ENCODE measurements around the gene TMEM92. TPM values are rescaled to one million over a fixed set of nuclear protein-coding genes. Genes with fewer than 3 reads are reported as not detected.

TMEM92 gene
- 3.0 and 3.5 TPM in 2 replicates for total RNA-seq
- long read RNA-seq: 0 reads

- H3K4me1 Mint-ChIP-seq: peaks cover 32% of the 10 kb centered on the region
- DNase-seq (ENCODE audit: low read depth, low spot score): no peak
- no peak for TF ChIP-seq CTCF (conservative IDR thresholded peaks at IDR 0.05)
- H3K4me3 Mint-ChIP-seq: no peak within 1 kb of the TSS
- H3K27me3 Mint-ChIP-seq (ENCODE audit: low read depth): peaks cover 39% of the 10 kb centered on the region
- no peaks in the 10 kb centered on the region for H3K36me3 Mint-ChIP-seq (ENCODE audit: low read depth)
- no peaks in the 10 kb centered on the region for H3K9me3 Mint-ChIP-seq
- no peak within 1 kb of the TSS for H3K27ac Mint-ChIP-seq (ENCODE audit: unreplicated experiment)
Measured at GRCh38 chr17:50274142-50274896, at the start of gene TMEM92. Gene TMEM92, plus strand, starts transcription at chr17:50274466. Its CDS starts 36 bp downstream, at chr17:50274502.

GRCh38 chr17:50225701-50226240 is 48.5 kb upstream of the TMEM92 start:
- H3K4me3 Mint-ChIP-seq: no peak overlapping the region
- DNase-seq (ENCODE audit: low read depth, low spot score): no peak
- no peak for TF ChIP-seq CTCF (conservative IDR thresholded peaks at IDR 0.05)
- H3K27ac Mint-ChIP-seq (ENCODE audit: unreplicated experiment): no peak overlapping the region
- H3K9me3 Mint-ChIP-seq: peaks cover 17% of the 10 kb centered on the region
- H3K36me3 Mint-ChIP-seq (ENCODE audit: low read depth): peaks cover 14% of the 10 kb centered on the region
- H3K4me1 Mint-ChIP-seq: peaks cover 7% of the 10 kb centered on the region
- no peaks in the 10 kb centered on the region for H3K27me3 Mint-ChIP-seq (ENCODE audit: low read depth)

- H3K27ac Mint-ChIP-seq (ENCODE audit: unreplicated experiment): no peak overlapping the region
Measured at GRCh38 chr17:50234581-50234980, 39.7 kb upstream of the TMEM92 start.

GRCh38 chr17:50237901-50238300 is 36.4 kb upstream of the TMEM92 start:
- no peak overlapping the region for H3K4me3 Mint-ChIP-seq
- H3K4me1 Mint-ChIP-seq: no peaks in the 10 kb centered on the region
- no peak for DNase-seq (ENCODE audit: low read depth, low spot score)
- peaks cover 9% of the 10 kb centered on the region for H3K27me3 Mint-ChIP-seq (ENCODE audit: low read depth)
- H3K9me3 Mint-ChIP-seq: peaks cover 6% of the 10 kb centered on the region
- H3K36me3 Mint-ChIP-seq (ENCODE audit: low read depth): peaks cover 3% of the 10 kb centered on the region
- H3K27ac Mint-ChIP-seq (ENCODE audit: unreplicated experiment): no peak overlapping the region
- no peak for TF ChIP-seq CTCF (conservative IDR thresholded peaks at IDR 0.05)

More at GRCh38 chr17:50234581-50234980, 39.7 kb upstream of the TMEM92 start:
- Mint-ChIP-seq H3K27me3 (ENCODE audit: low read depth) (peaks cover 9% of the 10 kb centered on the region), H3K36me3 (ENCODE audit: low read depth) (peaks cover 3% of the 10 kb centered on the region), H3K9me3 (peaks cover 4% of the 10 kb centered on the region), H3K4me3 (no peak overlapping the region), H3K4me1 (no peaks in the 10 kb centered on the region)
- no peak for DNase-seq (ENCODE audit: low read depth, low spot score)
- no peak for TF ChIP-seq CTCF (conservative IDR thresholded peaks at IDR 0.05)

GRCh38 chr17:50238601-50239280 is 35.5 kb upstream of the TMEM92 start:
- DNase-seq (ENCODE audit: low read depth, low spot score): no peak
- Mint-ChIP-seq H3K4me3 (no peak overlapping the region), H3K9me3 (peaks cover 2% of the 10 kb centered on the region), H3K27me3 (ENCODE audit: low read depth) (peaks cover 7% of the 10 kb centered on the region), H3K27ac (ENCODE audit: unreplicated experiment) (no peak overlapping the region), H3K36me3 (ENCODE audit: low read depth) (no peaks in the 10 kb centered on the region), H3K4me1 (no peaks in the 10 kb centered on the region)
- TF ChIP-seq CTCF (conservative IDR thresholded peaks at IDR 0.05): no peak
